Activated CD4-positive, CD25-positive, alpha-beta regulatory T cell treated with anti-CD3 and anti-CD28 coated beads, Interleukin-2, amount 50 U/mL, for 72 hours (primary cell): ENCODE results near the gene SYPL1.

ENCODE experiments used
- DNase-seq: peaks from one replicate; pipeline ENCODE4 v3.0.0; 2021

The SYPL1 gene

GRCh38 chr7:106089647-106090046 lies 22.5 kb downstream of the SYPL1 start:
- DNase-seq = no peak

GRCh38 chr7:106088014-106088413 lies 24.1 kb downstream of the SYPL1 start:
- no peak for DNase-seq

- no peak for DNase-seq
Measured at GRCh38 chr7:106086062-106086461, 26.1 kb downstream of the SYPL1 start.

GRCh38 chr7:106085015-106085414 lies 27.1 kb downstream of the SYPL1 start:
- DNase-seq = no peak

GRCh38 chr7:106083717-106084116 lies 28.4 kb downstream of the SYPL1 start:
- DNase-seq = no peak

GRCh38 chr7:106082087-106082854 lies 29.8 kb downstream of the SYPL1 start:
- DNase-seq = no peak

GRCh38 chr7:106080300-106080987 lies 31.7 kb downstream of the SYPL1 start:
- DNase-seq = no peak

GRCh38 chr7:106076537-106076936 lies 35.6 kb downstream of the SYPL1 start:
- DNase-seq = no peak

- DNase-seq = no peak
Measured at GRCh38 chr7:106075937-106076336, 36.2 kb downstream of the SYPL1 start.

GRCh38 chr7:106074257-106074656 lies 37.9 kb downstream of the SYPL1 start:
- no peak for DNase-seq

- DNase-seq = no peak
Measured at GRCh38 chr7:106073701-106074100, 38.4 kb downstream of the SYPL1 start.

- no peak for DNase-seq
Measured at GRCh38 chr7:106072715-106073091, 39.4 kb downstream of the SYPL1 start.

GRCh38 chr7:106071999-106072714 lies 40.0 kb downstream of the SYPL1 start:
- no peak for DNase-seq

- DNase-seq = peak; percentile 47
Measured at GRCh38 chr7:106071356-106071998, 40.6 kb downstream of the SYPL1 start.

- no peak for DNase-seq
Measured at GRCh38 chr7:106070567-106071254, 41.4 kb downstream of the SYPL1 start.

- DNase-seq = no peak
Measured at GRCh38 chr7:106070201-106070551, 41.9 kb downstream of the SYPL1 start.

- DNase-seq = no peak
Measured at GRCh38 chr7:106069471-106070200, 42.5 kb downstream of the SYPL1 start.

- DNase-seq = no peak
Measured at GRCh38 chr7:106068986-106069385, 43.1 kb downstream of the SYPL1 start.

GRCh38 chr7:106068538-106068961 lies 43.6 kb downstream of the SYPL1 start:
- DNase-seq = no peak

- DNase-seq = no peak
Measured at GRCh38 chr7:106067678-106068077, 44.4 kb downstream of the SYPL1 start.

GRCh38 chr7:106065575-106066500 lies 46.3 kb downstream of the SYPL1 start:
- DNase-seq = no peak
